Liver (tissue), 9 donors: Measurements from ENCODE around the gene ALDH3A1. TPM values are rescaled to one million over a fixed set of nuclear protein-coding genes. Genes with fewer than 3 reads are reported as not detected.

Experiments used
- DNase-seq: peaks from one replicate; pipeline ENCODE4 v3.0.0-alpha.2; 2017; ENCODE audit warnings: low spot score
- H3K27ac ChIP-seq, 2 donors: one replicate each; pipeline ENCODE4 v1.7.0; 2013; ENCODE audit warnings: inconsistent platforms in 2 of 2, low read length in 2 of 2, control low read depth in 1 of 2, low read depth in 1 of 2, mild to moderate bottlenecking in 1 of 2
- H3K27me3 ChIP-seq, 4 donors: one replicate each; pipeline versions ENCODE4 v1.6.1 to v1.7.0; 2013; ENCODE audit warnings: low read length in 3 of 4, inconsistent platforms in 1 of 4, mild to moderate bottlenecking in 1 of 4, moderate library complexity in 1 of 4; ENCODE audit not compliant: control insufficient read depth in 4 of 4, insufficient read depth in 4 of 4
- H3K36me3 ChIP-seq, 4 donors: one replicate each; pipeline versions ENCODE4 v1.6.1 to v1.7.0; 2013; ENCODE audit warnings: low read length in 3 of 4, mild to moderate bottlenecking in 3 of 4, low read depth in 1 of 4, moderate library complexity in 1 of 4; ENCODE audit not compliant: control insufficient read depth in 4 of 4, insufficient read depth in 3 of 4
- H3K4me1 ChIP-seq, 4 donors: one replicate each; pipeline versions ENCODE4 v1.6.1 to v1.7.0; 2013; ENCODE audit warnings: low read length in 3 of 4, mild to moderate bottlenecking in 3 of 4, moderate library complexity in 1 of 4; ENCODE audit not compliant: control insufficient read depth in 4 of 4, insufficient read depth in 4 of 4
- H3K4me3 ChIP-seq, 3 donors: one replicate each; pipeline versions ENCODE4 v1.6.1 to v1.7.0; 2013; ENCODE audit warnings: low read length in 3 of 3, control low read depth in 1 of 3, low read depth in 1 of 3, mild to moderate bottlenecking in 1 of 3
- H3K9ac ChIP-seq, 2 donors: one replicate each; pipeline ENCODE4 v1.7.0; 2013; ENCODE audit warnings: low read length in 2 of 2, mild to moderate bottlenecking in 2 of 2, moderate library complexity in 2 of 2, control low read depth in 1 of 2, low read depth in 1 of 2
- H3K9me3 ChIP-seq, 4 donors: one replicate each; pipeline versions ENCODE4 v1.6.1 to v1.7.0; 2013; ENCODE audit warnings: low read length in 3 of 4; ENCODE audit not compliant: control insufficient read depth in 4 of 4
- ATF3 ChIP-seq: IDR thresholded peaks from 2 replicates; pipeline ENCODE4 v1.6.1; 2016; ENCODE audit warnings: antibody characterized with exemption
- CTCF ChIP-seq: fragments of 150-350 bp; IDR thresholded peaks from 2 replicates; pipeline ENCODE4 v1.5.1; 2017; ENCODE audit warnings: improper control_type of control experiment, low read depth, low read length; ENCODE audit not compliant: missing input control
- FOXA1 ChIP-seq: IDR thresholded peaks from 2 replicates; pipeline ENCODE4 v1.6.1; 2016; ENCODE audit warnings: antibody characterized with exemption
- FOXA2 ChIP-seq: IDR thresholded peaks from 2 replicates; pipeline ENCODE4 v1.6.1; 2016; ENCODE audit warnings: antibody characterized with exemption
- GABPA ChIP-seq, 2 donors: IDR thresholded peaks in 1 of 2; conservative IDR thresholded peaks in 1 of 2; 2 replicates each; pipeline ENCODE4 v1.6.1; 2016; ENCODE audit warnings: antibody characterized with exemption in 2 of 2, mild to moderate bottlenecking in 1 of 2, moderate library complexity in 1 of 2
- HNF4A ChIP-seq, 2 donors: conservative IDR thresholded peaks; 2 replicates each; pipeline ENCODE4 v1.6.1; 2016; ENCODE audit warnings: antibody characterized with exemption in 2 of 2, mild to moderate bottlenecking in 2 of 2
- HNF4G ChIP-seq: IDR thresholded peaks from 2 replicates; pipeline ENCODE4 v1.6.1; 2016; ENCODE audit warnings: antibody characterized with exemption
- JUND ChIP-seq, 2 donors: IDR thresholded peaks; 2 replicates each; pipeline ENCODE4 v1.6.1; 2016; ENCODE audit warnings: antibody characterized with exemption in 2 of 2
- MAX ChIP-seq: IDR thresholded peaks from 2 replicates; pipeline ENCODE4 v1.6.1; 2016; ENCODE audit warnings: antibody characterized with exemption
- NR2F2 ChIP-seq: IDR thresholded peaks from 2 replicates; pipeline ENCODE4 v1.6.1; 2016; ENCODE audit warnings: antibody characterized with exemption
- RAD21 ChIP-seq, 2 donors: IDR thresholded peaks; 2 replicates each; pipeline ENCODE4 v1.6.1; 2016; ENCODE audit warnings: antibody characterized with exemption in 2 of 2, mild to moderate bottlenecking in 2 of 2
- REST ChIP-seq: IDR thresholded peaks from 2 replicates; pipeline ENCODE4 v1.6.1; 2016; ENCODE audit warnings: antibody characterized with exemption, mild to moderate bottlenecking
- SP1 ChIP-seq: IDR thresholded peaks from 2 replicates; pipeline ENCODE4 v1.6.1; 2018; ENCODE audit warnings: antibody characterized with exemption, mild to moderate bottlenecking
- TAF1 ChIP-seq: conservative IDR thresholded peaks from 2 replicates; pipeline ENCODE4 v1.6.1; 2016; ENCODE audit warnings: antibody characterized with exemption, mild to moderate bottlenecking
- YY1 ChIP-seq: IDR thresholded peaks from 2 replicates; pipeline ENCODE4 v1.6.1; 2016; ENCODE audit warnings: antibody characterized with exemption, mild to moderate bottlenecking
- ZBTB33 ChIP-seq: IDR thresholded peaks from 2 replicates; pipeline ENCODE4 v1.6.1; 2016; ENCODE audit warnings: antibody characterized with exemption
- WGBS: extraction: QIAGEN DNeasy Blood & Tissue Kit; methylation state at CpG from one replicate; pipeline ENCODE4 v1.1.7; 2013; 5-methylcytosine and 5-hydroxymethylcytosine counted together
- polyA plus RNA-seq, 2 donors: library from polyadenylated mRNA; stranded (reverse) in 1 of 2; unstranded in 1 of 2; fragments of 200-250 nt in 1 of 2; fragments of >200 nt in 1 of 2; fragmentation: Nextera tagmentation in 1 of 2; extraction: Ambion mirVana in 1 of 2; gene quantifications; one replicate each; pipeline versions ENCODE4 v1.2.1 to v1.2.3, GENCODE V29; 2013 to 2015
- total RNA-seq, 2 donors: library from RNA; depleted of rRNA; stranded (reverse); fragments of >200 nt; gene quantifications; one replicate each; pipeline ENCODE4 v1.2.3, GENCODE V29; 2014
- donor health status: healthy.
- donor health status: healthy.
- donor health status: healthy.
- donor health status: healthy.
- donor health status: healthy.

The ALDH3A1 gene
- total and polyA plus RNA-seq, 4 donors, result 0.09 to 3.2 (median 0.22) TPM

- no peaks in the 10 kb centered on the region for H3K27me3 ChIP-seq
- WGBS, result 90% methylated on average over 28 of the region's 28 CpGs
- H3K9me3 ChIP-seq, result no peaks in the 10 kb centered on the region
- no peak for DNase-seq
- H3K27ac ChIP-seq, result no peak overlapping the region
- no peak overlapping the region for H3K4me3 ChIP-seq
- no peaks in the 10 kb centered on the region for H3K36me3 ChIP-seq
- TF ChIP-seq FOXA1, result no peak
- no peak for TF ChIP-seq FOXA2
- no peak for TF ChIP-seq ATF3
- TF ChIP-seq RAD21 (IDR thresholded peaks at IDR 0.05), result no peak
- TF ChIP-seq MAX, result no peak
- no peak for TF ChIP-seq JUND (IDR thresholded peaks at IDR 0.05)
- TF ChIP-seq HNF4A (conservative IDR thresholded peaks at IDR 0.05), result no peak
- TF ChIP-seq TAF1, result no peak
- no peak for TF ChIP-seq NR2F2
- TF ChIP-seq SP1, result no peak
- TF ChIP-seq HNF4G, result no peak
- no peak for TF ChIP-seq REST
- no peak for TF ChIP-seq YY1
- no peak for TF ChIP-seq GABPA (IDR thresholded peaks at IDR 0.05 in 1 of 2, conservative IDR thresholded peaks at IDR 0.05 in 1 of 2)
- no peak for TF ChIP-seq ZBTB33
- no peak overlapping the region for H3K9ac ChIP-seq
- H3K4me1 ChIP-seq, result no peaks in the 10 kb centered on the region
Measured at GRCh38 chr17:19713901-19714361, 34.2 kb downstream of the ALDH3A1 start.

GRCh38 chr17:19713462-19713861 is 34.6 kb downstream of the ALDH3A1 start:
- TF ChIP-seq FOXA2 (no peak), CTCF (no peak), RAD21 (IDR thresholded peaks at IDR 0.05) (no peak), HNF4G (no peak), NR2F2 (no peak), ZBTB33 (no peak), TAF1 (no peak), JUND (IDR thresholded peaks at IDR 0.05) (no peak), ATF3 (no peak), YY1 (no peak)
- WGBS, result 91% methylated on average over 16 of the region's 16 CpGs
- DNase-seq, result no peak
- no peak overlapping the region for H3K4me3 ChIP-seq
- H3K27me3 ChIP-seq, result no peaks in the 10 kb centered on the region
- no peak overlapping the region for H3K27ac ChIP-seq
- no peaks in the 10 kb centered on the region for H3K4me1 ChIP-seq
- no peak overlapping the region for H3K9ac ChIP-seq
- no peaks in the 10 kb centered on the region for H3K36me3 ChIP-seq
- no peaks in the 10 kb centered on the region for H3K9me3 ChIP-seq
